HCT116 (cell line): ENCODE data around the gene CALN1. TPM values are rescaled to one million over a fixed set of nuclear protein-coding genes. Genes with fewer than 3 reads are reported as not detected.

Source experiments
- ATAC-seq: fragments of 200-7000 bp; cut with Tn5 transposase; 2 replicates; pipeline ENCODE4 v1.9.1; 2020; ENCODE audit warnings: mild to moderate bottlenecking, moderate library complexity
- BruUV-seq: library from RNA; stranded (reverse); fragments of 400-500 nt; replicated peaks from 2 replicates; lab custom pipeline; 2021; lab: Mats Ljungman, UMichigan
- CTCF ChIA-PET: fragments of 300-600 bp; sonication (Branson Sonifier 250); formaldehyde crosslinking; loops from one replicate; lab custom pipeline; 2021; ENCODE audit warnings: antibody characterized with exemption; lab: Charles Lee
- POLR2A ChIA-PET: fragments of 300-600, 350-600 bp; sonication (Branson Sonifier 250); formaldehyde crosslinking; loops from one replicate; lab custom pipeline; 2021; ENCODE audit warnings: antibody characterized with exemption; lab: Charles Lee
- RAD21 ChIA-PET, 2 experiments: fragments of 300-600 bp; sonication (Branson Sonifier 250); formaldehyde crosslinking; loops; one replicate each; lab custom pipeline; 2023; ENCODE audit warnings: low total read pairs in 2 of 2; ENCODE audit not compliant: uncharacterized antibody in 2 of 2, unreplicated experiment in 2 of 2, low non-redundant PET in 1 of 2; lab: Charles Lee
- DNase-seq: peaks from one replicate; pipeline ENCODE4 v3.0.0-alpha.2; 2010; ENCODE audit warnings: low read depth, low spot score
- H2AFZ ChIP-seq: fragments of 200-600 bp; shearing (Covaris generic), sonication (generic); 2 replicates; pipeline ENCODE4 v1.6.1; 2017; ENCODE audit warnings: low read depth, mixed run types, mixed read lengths, antibody characterized with exemption, low read length; ENCODE audit not compliant: poor library complexity, severe bottlenecking
- H3K27ac ChIP-seq: 2 replicates; pipeline ENCODE4 v1.5.1; 2012; ENCODE audit warnings: low read depth, low read length
- H3K27me3 ChIP-seq: fragments of 200-600 bp; sonication (generic); 2 replicates; pipeline ENCODE4 v1.6.1; 2016; ENCODE audit warnings: mixed run types, low read length, mixed read lengths; ENCODE audit not compliant: insufficient read depth
- H3K36me3 ChIP-seq, 2 experiments: fragments of 200-500 bp in 1 of 2; fragments of 200-600 bp in 1 of 2; sonication (Bioruptor generic) in 1 of 2; sonication (generic) in 1 of 2; 2 replicates each; pipeline versions ENCODE4 v1.5.1 to v1.6.1; 2014 to 2016; ENCODE audit warnings: low read length in 2 of 2, inconsistent platforms in 1 of 2, mixed read lengths in 1 of 2, mixed run types in 1 of 2; ENCODE audit not compliant: insufficient read depth in 2 of 2, control insufficient read depth in 1 of 2
- H3K4me1 ChIP-seq, 2 experiments: fragments of 200-600 bp in 1 of 2; sonication (generic) in 1 of 2; 2 replicates each; pipeline versions ENCODE4 v1.5.1 to v1.6.1; 2012 to 2017; ENCODE audit warnings: low read length in 2 of 2, inconsistent platforms in 1 of 2, mild to moderate bottlenecking in 1 of 2, mixed read lengths in 1 of 2, mixed run types in 1 of 2, moderate library complexity in 1 of 2; ENCODE audit not compliant: insufficient read depth in 2 of 2, control insufficient read depth in 1 of 2
- H3K4me2 ChIP-seq: fragments of 200-600 bp; sonication (generic); 2 replicates; pipeline ENCODE4 v1.6.1; 2017; ENCODE audit warnings: mixed run types, low read length, mixed read lengths
- H3K4me3 ChIP-seq, 2 experiments: fragments of 200-600 bp in 1 of 2; sonication (generic) in 1 of 2; replicated peaks in 1 of 2; 2 replicates each; pipeline ENCODE4 v1.5.1; 2011 to 2016; ENCODE audit warnings: low read length in 2 of 2, control low read depth in 1 of 2, low read depth in 1 of 2, mild to moderate bottlenecking in 1 of 2, mixed read lengths in 1 of 2, mixed run types in 1 of 2
- H3K79me2 ChIP-seq: fragments of 200-600 bp; sonication (generic); 2 replicates; pipeline ENCODE4 v1.6.1; 2017; ENCODE audit warnings: mild to moderate bottlenecking, mixed run types, low read length, moderate library complexity, mixed read lengths; ENCODE audit not compliant: insufficient read depth
- H3K9ac ChIP-seq: fragments of 200-600 bp; sonication (generic); 2 replicates; pipeline ENCODE4 v1.6.1; 2016; ENCODE audit warnings: low read length, mixed read lengths
- H3K9me2 ChIP-seq: fragments of 200-600 bp; sonication (generic), shearing (Covaris generic); 2 replicates; pipeline ENCODE4 v1.6.1; 2017; ENCODE audit warnings: mixed run types, mild to moderate bottlenecking, moderate library complexity; ENCODE audit not compliant: insufficient read depth
- H3K9me3 ChIP-seq, 2 experiments: fragments of 200-500 bp in 1 of 2; fragments of 200-600 bp in 1 of 2; sonication (Bioruptor generic) in 1 of 2; sonication (generic) in 1 of 2; 2 replicates each; pipeline ENCODE4 v1.6.1; 2014 to 2017; ENCODE audit warnings: low read length in 2 of 2, mixed read lengths in 2 of 2, inconsistent platforms in 1 of 2, low read depth in 1 of 2, mild to moderate bottlenecking in 1 of 2, mixed run types in 1 of 2, moderate library complexity in 1 of 2; ENCODE audit not compliant: control insufficient read depth in 1 of 2, insufficient read depth in 1 of 2
- H4K20me1 ChIP-seq: fragments of 200-600 bp; sonication (generic), shearing (Covaris generic); 2 replicates; pipeline ENCODE4 v1.6.1; 2017; ENCODE audit warnings: mixed run types, mild to moderate bottlenecking, moderate library complexity; ENCODE audit not compliant: insufficient read depth
- CBX3 ChIP-seq: IDR thresholded peaks from 2 replicates; pipeline ENCODE4 v1.6.1; 2012; ENCODE audit warnings: low read depth
- EGR1 ChIP-seq: IDR thresholded peaks from 2 replicates; pipeline ENCODE4 v1.6.1; 2012; ENCODE audit warnings: low read depth
- EZH2 ChIP-seq: fragments of 200-600 bp; sonication (generic); IDR thresholded peaks from 2 replicates; pipeline ENCODE4 v1.6.1; 2017; ENCODE audit warnings: antibody characterized with exemption, mixed run types
- EZH2phosphoT487 ChIP-seq: fragments of 200-600 bp; IDR thresholded peaks from 2 replicates; pipeline ENCODE4 v1.6.1; 2018; ENCODE audit warnings: antibody characterized with exemption, borderline replicate concordance
- FOSL1 ChIP-seq: IDR thresholded peaks from 2 replicates; pipeline ENCODE4 v1.6.1; 2012; ENCODE audit warnings: low read depth
- JUND ChIP-seq: IDR thresholded peaks from 2 replicates; pipeline ENCODE4 v1.6.1; 2012
- POLR2A ChIP-seq: IDR thresholded peaks from 2 replicates; pipeline ENCODE4 v1.7.0; 2011; ENCODE audit warnings: borderline replicate concordance; ENCODE audit not compliant: insufficient read depth, insufficient read length; ENCODE audit errors: extremely low read depth
- RAD21 ChIP-seq: IDR thresholded peaks from 2 replicates; pipeline ENCODE4 v1.6.1; 2012; ENCODE audit warnings: low read depth, mild to moderate bottlenecking
- SIN3A ChIP-seq: IDR thresholded peaks from 2 replicates; pipeline ENCODE4 v1.6.1; 2012; ENCODE audit warnings: low read depth
- SP1 ChIP-seq: IDR thresholded peaks from 2 replicates; pipeline ENCODE4 v1.6.1; 2012; ENCODE audit warnings: low read depth
- SRF ChIP-seq: IDR thresholded peaks from 2 replicates; pipeline ENCODE4 v1.6.1; 2012; ENCODE audit warnings: low read depth
- TCF7L2 ChIP-seq: IDR thresholded peaks from 2 replicates; pipeline ENCODE4 v1.7.0; 2011; ENCODE audit warnings: borderline replicate concordance, inconsistent platforms; ENCODE audit not compliant: insufficient read depth, insufficient read length; ENCODE audit errors: extremely low read depth
- ZNF274 ChIP-seq: fragments of 200-500 bp; sonication (Bioruptor generic); IDR thresholded peaks from 2 replicates; pipeline ENCODE4 v1.6.1; 2014; ENCODE audit warnings: mild to moderate bottlenecking, low read depth, low read length, inconsistent platforms
- intact Hi-C: fragments of 100-400 bp; cut with micrococcal nuclease; formaldehyde crosslinking; loops from 2 replicates; pipeline ENCODE4 v1.10.0; 2022
- total RNA-seq: library from RNA; stranded (reverse); gene quantifications from one replicate; pipeline ENCODE4 v1.2.1, GENCODE V29; 2021; ENCODE audit not compliant: unreplicated experiment
- TF ChIP-seq, protein P1 (sequence below): IDR thresholded peaks from 2 replicates; pipeline ENCODE4 v1.6.1; 2012; ENCODE audit warnings: low read depth
- TF ChIP-seq, protein P2 (sequence below), 3 experiments: fragments of 200-600 bp in 1 of 3; sonication (generic) in 1 of 3; IDR thresholded peaks in 2 of 3; conservative IDR thresholded peaks in 1 of 3; 2 replicates each; pipeline ENCODE4 v1.5.1; 2012 to 2017; ENCODE audit warnings: low read depth in 2 of 3, low read length in 2 of 3, antibody characterized with exemption in 1 of 3, borderline replicate concordance in 1 of 3, control low read depth in 1 of 3, mild to moderate bottlenecking in 1 of 3, mixed read lengths in 1 of 3, mixed run types in 1 of 3, moderate library complexity in 1 of 3; ENCODE audit not compliant: insufficient read depth in 1 of 3
- TF ChIP-seq, protein P3 (sequence below): IDR thresholded peaks from 2 replicates; pipeline ENCODE4 v1.6.1; 2012

CALN1 gene
- total RNA-seq, 1 experiment from 2014 or later = 0.17 TPM

DNA sequence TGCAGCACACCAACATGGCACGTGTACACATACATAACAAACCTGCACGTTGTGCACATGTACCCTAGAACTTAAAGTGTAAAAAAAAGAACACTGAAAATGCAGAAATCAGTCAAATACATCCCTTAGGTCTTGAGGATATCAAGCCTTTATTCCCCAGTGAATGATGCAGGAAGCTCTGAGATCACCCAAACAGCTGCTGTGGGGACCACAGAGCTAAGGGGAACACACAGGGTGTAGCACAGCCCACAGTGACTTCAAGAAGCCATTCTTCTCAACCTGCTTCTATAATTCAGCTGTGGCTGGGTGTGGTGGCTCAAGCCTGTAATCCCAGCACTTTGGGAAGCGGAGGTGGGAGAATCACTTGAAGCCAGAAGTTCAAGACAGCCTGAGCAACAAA is 314.9 kb downstream of the CALN1 start:
- no peaks in the 10 kb centered on the region for H3K27me3 ChIP-seq
- ChIA-PET CTCF (no interaction called here), RAD21 (no interaction called here), POLR2A (no interaction called here)
- no peaks in the 10 kb centered on the region for H3K9me2 ChIP-seq
- no peaks in the 10 kb centered on the region for H4K20me1 ChIP-seq
- no peak overlapping the region for H3K4me3 ChIP-seq
- no peaks in the 10 kb centered on the region for H3K79me2 ChIP-seq
- no peak overlapping the region for H3K9ac ChIP-seq
- H2AFZ ChIP-seq = no peak overlapping the region
- H3K4me1 ChIP-seq = no peaks in the 10 kb centered on the region
- no TSS peak for BruUV-seq
- TF ChIP-seq RAD21 (no peak), EZH2phosphoT487 (no peak), SRF (no peak), SP1 (no peak), ZNF274 (no peak), SIN3A (no peak), TCF7L2 (no peak), CBX3 (no peak), POLR2A (no peak), FOSL1 (no peak), EZH2 (no peak), JUND (no peak), EGR1 (no peak)
- TF ChIP-seq, protein P1, sequence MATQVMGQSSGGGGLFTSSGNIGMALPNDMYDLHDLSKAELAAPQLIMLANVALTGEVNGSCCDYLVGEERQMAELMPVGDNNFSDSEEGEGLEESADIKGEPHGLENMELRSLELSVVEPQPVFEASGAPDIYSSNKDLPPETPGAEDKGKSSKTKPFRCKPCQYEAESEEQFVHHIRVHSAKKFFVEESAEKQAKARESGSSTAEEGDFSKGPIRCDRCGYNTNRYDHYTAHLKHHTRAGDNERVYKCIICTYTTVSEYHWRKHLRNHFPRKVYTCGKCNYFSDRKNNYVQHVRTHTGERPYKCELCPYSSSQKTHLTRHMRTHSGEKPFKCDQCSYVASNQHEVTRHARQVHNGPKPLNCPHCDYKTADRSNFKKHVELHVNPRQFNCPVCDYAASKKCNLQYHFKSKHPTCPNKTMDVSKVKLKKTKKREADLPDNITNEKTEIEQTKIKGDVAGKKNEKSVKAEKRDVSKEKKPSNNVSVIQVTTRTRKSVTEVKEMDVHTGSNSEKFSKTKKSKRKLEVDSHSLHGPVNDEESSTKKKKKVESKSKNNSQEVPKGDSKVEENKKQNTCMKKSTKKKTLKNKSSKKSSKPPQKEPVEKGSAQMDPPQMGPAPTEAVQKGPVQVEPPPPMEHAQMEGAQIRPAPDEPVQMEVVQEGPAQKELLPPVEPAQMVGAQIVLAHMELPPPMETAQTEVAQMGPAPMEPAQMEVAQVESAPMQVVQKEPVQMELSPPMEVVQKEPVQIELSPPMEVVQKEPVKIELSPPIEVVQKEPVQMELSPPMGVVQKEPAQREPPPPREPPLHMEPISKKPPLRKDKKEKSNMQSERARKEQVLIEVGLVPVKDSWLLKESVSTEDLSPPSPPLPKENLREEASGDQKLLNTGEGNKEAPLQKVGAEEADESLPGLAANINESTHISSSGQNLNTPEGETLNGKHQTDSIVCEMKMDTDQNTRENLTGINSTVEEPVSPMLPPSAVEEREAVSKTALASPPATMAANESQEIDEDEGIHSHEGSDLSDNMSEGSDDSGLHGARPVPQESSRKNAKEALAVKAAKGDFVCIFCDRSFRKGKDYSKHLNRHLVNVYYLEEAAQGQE = no peak
- TF ChIP-seq, protein P2, sequence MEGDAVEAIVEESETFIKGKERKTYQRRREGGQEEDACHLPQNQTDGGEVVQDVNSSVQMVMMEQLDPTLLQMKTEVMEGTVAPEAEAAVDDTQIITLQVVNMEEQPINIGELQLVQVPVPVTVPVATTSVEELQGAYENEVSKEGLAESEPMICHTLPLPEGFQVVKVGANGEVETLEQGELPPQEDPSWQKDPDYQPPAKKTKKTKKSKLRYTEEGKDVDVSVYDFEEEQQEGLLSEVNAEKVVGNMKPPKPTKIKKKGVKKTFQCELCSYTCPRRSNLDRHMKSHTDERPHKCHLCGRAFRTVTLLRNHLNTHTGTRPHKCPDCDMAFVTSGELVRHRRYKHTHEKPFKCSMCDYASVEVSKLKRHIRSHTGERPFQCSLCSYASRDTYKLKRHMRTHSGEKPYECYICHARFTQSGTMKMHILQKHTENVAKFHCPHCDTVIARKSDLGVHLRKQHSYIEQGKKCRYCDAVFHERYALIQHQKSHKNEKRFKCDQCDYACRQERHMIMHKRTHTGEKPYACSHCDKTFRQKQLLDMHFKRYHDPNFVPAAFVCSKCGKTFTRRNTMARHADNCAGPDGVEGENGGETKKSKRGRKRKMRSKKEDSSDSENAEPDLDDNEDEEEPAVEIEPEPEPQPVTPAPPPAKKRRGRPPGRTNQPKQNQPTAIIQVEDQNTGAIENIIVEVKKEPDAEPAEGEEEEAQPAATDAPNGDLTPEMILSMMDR (IDR thresholded peaks at IDR 0.05 in 2 of 3, conservative IDR thresholded peaks at IDR 0.05 in 1 of 3; ENCODE audit: borderline replicate concordance in 1 of 3, insufficient read depth in 1 of 3, low read depth in 2 of 3, low read length in 2 of 3) = no peak
- TF ChIP-seq, protein P3, sequence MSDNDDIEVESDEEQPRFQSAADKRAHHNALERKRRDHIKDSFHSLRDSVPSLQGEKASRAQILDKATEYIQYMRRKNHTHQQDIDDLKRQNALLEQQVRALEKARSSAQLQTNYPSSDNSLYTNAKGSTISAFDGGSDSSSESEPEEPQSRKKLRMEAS = no peak
- intact Hi-C loops = no loop called here
- no peaks in the 10 kb centered on the region for H3K36me3 ChIP-seq
- DNase-seq = no peak
- no peaks in the 10 kb centered on the region; a peak in 1 of 4 replicates for H3K9me3 ChIP-seq
- H3K27ac ChIP-seq = no peak overlapping the region
- H3K4me2 ChIP-seq = no peak overlapping the region
- no peak for ATAC-seq
